Measurements from ENCODE around the gene MGMT.

Gene MGMT

GRCh38 chr10:129756912-129757901 lies 290.2 kb downstream of the MGMT start:
- no peak for DNase-seq (ENCODE audit: low read depth in 3 of 3, low spot score in 1 of 3)

- no peak for DNase-seq (ENCODE audit: low read depth in 3 of 3, low spot score in 1 of 3)
Observed at GRCh38 chr10:129758207-129759021, 291.4 kb downstream of the MGMT start.

DNA sequence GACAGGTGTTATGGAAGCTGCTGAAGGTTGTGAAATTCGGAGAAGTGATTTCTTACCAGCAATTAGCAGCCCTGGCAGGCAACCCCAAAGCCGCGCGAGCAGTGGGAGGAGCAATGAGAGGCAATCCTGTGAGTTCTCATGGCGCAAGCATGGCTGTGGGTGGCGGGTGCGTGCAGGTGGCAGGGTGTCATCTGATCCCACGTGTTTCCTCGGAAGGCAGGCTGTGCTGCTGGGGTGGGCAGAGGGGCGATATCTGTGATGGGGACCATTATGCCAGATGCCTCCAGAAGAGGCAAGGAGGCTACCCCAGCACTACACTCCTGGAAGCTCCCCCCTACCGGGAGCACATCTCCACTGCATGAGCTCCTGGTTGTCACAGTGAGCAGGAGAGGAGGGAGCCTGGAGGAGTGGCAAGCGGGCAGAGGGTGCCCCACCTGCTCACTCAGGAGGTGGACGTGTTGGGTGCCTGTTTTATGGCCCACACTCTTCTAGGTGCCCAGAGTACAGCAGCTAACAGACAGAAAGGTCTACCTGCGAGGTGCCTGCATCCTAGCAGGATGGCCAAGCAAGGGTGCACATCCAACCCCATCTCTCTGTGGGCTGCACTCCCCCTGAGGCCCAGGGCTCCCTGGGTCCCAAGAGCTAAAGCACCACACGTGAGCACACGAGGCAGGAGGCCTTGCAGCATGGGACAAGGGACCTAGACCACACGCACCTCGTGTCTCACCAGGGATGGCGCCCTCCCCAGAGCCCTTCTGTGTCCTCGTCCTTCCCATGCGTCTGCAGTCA lies 292.4 kb downstream of the MGMT start:
- DNase-seq (ENCODE audit: low read depth in 3 of 3, low spot score in 1 of 3): no peak

DNA sequence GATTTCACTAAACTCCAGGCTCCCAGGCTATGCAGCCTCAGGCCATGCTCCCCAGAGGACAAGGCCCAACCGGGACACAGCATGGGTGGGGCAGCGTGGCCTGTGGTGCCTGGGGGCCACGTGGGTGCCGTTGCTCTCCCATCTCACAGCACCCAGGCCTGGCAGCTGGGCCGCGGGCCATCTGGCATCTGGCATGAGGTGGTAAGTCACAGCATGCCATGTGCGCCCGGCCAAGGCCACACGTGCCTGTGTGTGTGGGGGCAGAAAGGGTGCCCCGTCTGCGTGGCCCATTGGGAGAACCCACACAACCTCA lies 292.9 kb downstream of the MGMT start:
- no peak for DNase-seq (ENCODE audit: low read depth in 3 of 3, low spot score in 1 of 3)

- DNase-seq (ENCODE audit: low read depth in 3 of 3, low spot score in 1 of 3): no peak
Observed at GRCh38 chr10:129760416-129760815, 293.4 kb downstream of the MGMT start.

GRCh38 chr10:129761197-129761972 lies 294.3 kb downstream of the MGMT start:
- DNase-seq (ENCODE audit: low read depth in 3 of 3, low spot score in 1 of 3): no peak

DNA sequence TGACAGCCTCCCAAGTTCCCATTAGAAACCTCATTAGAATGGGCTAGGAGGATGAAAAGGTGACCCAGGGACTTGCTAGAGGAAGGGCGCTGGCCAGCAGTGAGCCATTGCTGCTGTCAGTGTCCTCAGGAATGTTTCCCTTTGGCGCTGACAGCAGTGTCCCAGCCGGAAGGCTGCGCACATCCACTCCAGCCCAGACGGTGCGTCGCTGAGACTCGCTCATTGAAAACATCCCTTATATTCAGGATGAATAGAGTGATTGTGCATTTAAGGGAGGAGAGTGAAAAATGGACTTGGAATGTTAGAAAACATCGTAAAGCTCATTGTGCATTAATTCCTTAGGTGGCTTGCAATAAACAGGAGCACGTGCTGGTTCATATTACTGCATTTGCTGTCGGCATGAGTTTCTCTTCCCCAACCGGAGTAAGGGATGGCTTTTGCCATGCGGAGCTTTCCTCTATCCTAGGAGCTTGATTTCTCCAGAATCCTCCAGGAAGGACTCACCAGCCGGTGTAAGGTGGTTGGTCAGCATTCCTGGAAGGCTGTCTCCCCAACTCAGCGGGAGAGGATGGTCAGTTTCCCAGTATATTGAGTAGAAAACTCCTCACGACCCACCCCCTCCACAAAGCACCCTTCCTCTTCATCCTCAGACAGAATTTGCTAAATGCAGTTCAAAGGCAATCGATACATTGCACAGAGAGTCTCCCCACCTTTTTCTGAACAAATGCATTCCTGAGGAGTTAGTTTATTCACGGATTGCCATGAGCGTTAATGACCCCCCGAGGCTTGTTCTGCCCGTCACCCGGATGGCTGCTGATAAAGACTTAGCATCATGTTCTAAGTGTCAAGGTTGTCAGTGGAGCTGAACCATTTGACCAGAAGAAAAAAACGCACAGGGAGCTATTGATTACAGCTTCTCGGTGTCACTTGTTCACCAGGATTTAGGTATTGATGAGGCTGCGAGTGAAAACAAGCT lies 295.2 kb downstream of the MGMT start:
- no peak for DNase-seq (ENCODE audit: low read depth in 3 of 3, low spot score in 1 of 3)

DNA sequence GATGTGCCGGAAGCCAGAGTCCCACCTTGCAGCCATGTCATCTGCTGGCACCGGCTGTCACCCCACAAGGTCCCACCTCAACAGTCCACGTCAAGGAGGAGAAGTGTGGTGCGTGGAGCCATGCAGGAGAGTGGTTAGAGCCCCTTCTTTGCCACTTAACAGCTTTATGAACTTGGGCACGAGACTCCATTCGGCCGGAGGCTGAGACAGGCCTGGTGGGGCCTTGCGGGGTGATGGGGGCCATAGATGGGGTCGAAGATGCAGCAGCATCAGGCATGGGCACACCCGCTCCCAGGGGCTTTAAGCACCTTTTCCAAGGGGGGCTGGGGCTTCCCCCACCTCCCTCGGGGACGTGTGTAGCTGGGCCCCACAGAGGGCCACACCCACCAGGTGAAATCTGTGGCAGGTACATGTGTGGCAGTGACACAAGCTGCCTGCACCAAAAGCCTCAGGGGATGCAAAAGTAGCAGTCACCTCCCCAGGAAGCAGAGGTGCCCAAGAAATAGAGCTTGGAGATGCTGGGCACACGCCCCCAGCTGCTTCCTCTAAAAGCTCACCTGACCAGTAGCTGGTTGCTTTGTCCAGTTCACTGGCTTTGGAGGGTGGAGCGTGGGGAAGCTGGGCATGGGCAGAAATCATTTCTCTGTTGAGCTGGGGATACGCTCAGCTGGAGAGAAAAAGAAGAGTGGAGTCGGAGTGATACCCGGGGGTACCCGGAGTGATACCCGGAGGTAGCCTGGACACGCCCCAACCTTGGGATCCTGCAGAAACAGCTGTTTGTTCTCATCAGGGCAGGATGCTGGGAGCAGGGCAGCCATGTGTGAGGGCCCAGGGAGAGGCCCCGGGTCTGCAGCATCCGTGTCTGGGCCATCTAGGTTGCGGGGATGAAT lies 297.2 kb downstream of the MGMT start:
- DNase-seq (ENCODE audit: low read depth in 3 of 3, low spot score in 1 of 3): no peak

DNA sequence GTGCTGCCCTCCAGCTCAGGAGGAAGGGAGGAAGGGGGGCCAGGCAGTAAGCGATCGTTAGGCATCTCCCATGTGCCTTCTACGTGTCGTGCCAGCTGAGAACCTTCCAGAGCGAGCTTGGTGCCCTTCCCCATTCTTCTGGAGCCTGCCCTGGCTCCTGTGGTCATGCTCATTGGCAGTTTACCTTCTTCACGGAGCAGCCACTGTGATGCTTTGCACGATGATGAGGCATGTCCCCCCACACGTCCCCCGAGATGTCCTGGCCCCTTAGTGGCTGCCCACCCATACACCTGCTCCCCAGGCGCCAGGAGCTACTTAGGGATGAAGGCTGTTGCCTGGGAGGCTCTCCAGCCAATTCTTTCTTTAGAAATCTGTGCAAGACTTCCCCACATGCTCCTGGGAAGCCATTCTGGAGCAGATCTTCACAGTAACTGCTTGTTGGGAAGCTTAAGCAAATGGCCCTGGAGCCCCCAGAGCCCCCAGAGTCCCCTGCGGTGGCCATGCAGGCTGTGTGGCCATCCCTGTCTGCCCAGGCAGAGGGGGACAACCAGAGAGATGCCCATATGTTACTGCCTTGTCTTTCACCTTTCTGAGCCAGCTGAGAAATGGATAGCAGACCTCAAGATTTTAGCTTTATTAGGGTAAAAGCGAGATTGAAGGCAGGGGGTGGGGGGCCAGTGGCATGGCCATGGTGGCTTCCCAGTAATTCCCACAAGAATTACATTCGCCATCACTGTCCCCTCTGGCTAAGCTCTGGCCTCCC lies 298.0 kb downstream of the MGMT start:
- no peak for DNase-seq (ENCODE audit: low read depth in 3 of 3, low spot score in 1 of 3)

GRCh38 chr10:129765664-129766550 lies 298.9 kb downstream of the MGMT start:
- DNase-seq (ENCODE audit: low read depth in 3 of 3, low spot score in 1 of 3): no peak

GRCh38 chr10:129766611-129767550 lies 299.8 kb downstream of the MGMT start:
- DNase-seq (ENCODE audit: low read depth in 3 of 3, low spot score in 1 of 3): no peak

- no peak for DNase-seq (ENCODE audit: low read depth in 3 of 3, low spot score in 1 of 3)
Observed at GRCh38 chr10:129767751-129768150, 300.7 kb downstream of the MGMT start.

DNA sequence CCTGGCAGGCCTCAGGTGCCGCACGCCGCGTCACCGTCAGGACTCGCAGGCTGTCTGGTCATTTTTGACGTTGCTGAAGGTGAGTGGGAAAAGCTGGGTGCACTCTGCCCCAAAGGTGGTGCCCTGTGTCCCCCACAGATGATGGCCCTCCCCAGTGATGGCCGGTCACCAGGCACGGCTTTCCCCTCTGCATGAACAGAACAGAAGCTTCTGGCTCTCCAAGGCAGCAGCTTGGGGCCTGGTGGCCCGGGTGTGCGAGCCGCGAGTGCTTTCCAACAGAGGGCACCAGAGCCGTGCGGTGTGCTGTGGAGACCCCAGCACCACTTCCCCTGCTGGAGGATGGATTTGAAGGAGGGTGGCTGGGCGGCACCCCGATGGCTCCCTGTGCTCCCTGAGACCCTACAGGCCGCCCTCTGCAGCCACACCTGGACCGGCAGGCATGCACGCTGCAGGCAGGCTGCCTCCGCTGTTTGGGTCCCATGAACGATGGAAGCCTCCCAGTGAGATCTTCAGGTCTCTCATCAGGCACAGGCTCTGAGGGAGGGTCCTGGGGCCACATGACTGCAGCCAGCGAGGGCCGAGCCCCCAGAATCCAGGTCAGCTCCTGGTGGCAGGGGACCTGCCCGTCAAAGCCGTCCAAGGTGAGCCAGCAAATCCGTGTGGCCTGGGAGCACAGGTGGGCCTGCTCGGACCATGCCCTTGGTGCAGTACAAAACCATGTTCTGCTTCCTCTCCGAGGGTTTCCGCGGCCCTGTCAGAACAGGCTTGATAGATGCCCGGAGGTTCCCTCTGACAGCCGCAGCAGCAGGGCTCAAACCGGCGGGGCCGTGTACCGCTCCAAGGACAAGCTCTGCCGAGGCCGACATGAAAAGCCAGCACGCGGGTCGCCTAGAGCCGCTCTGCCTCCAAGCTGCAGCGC lies 301.7 kb downstream of the MGMT start:
- no peak for DNase-seq (ENCODE audit: low read depth in 3 of 3, low spot score in 1 of 3)

DNA sequence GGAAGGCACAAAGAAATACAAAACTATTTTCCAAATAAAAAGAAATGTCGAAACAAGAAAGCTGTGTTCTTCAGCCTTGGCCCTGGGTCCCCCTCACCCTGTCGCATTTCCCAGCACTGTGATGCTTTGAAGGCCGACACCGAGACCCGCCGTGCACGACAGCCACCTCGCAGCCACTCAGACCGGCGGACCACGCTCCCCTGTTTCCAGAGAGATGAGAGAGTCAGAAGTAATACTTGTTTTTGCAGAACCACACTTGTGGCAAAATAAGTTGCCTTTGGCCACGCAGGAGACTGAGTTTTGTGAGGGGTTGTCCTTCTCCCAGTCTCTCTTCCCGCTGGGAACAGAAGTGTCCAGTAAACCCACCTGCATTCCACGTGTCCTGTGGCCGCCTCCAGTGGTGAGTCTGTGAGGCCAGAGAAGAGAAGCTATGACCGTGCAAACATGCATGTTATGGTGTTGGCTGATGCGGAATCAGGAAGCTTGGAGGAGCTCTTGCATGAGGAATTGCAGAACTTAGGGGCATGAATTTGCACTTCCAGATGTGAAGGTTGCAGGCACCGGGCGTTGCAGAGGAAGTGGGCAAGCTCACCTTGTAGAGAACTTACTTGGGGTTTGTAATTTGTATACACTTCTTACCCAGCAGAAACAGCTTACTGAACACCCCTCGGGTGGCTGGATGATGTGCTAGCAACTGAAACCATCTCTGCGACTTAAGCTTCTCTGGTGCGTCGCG lies 302.5 kb downstream of the MGMT start:
- DNase-seq (ENCODE audit: low read depth in 3 of 3, low spot score in 1 of 3): no peak

Measured in stimulated activated CD4-positive, alpha-beta T cell treated with anti-CD3 and anti-CD28 coated beads, TNF-alpha, amount 100 ng/mL, for 1 hour (primary cell).